ENCODE data around the gene ALDH1A3. TPM values are rescaled to one million over a fixed set of nuclear protein-coding genes. Genes with fewer than 3 reads are reported as not detected.

The ALDH1A3 gene
- total RNA-seq, 1 donor from 2014 or later: 666 TPM

- no peak for TF ChIP-seq CTCF (IDR thresholded peaks at IDR 0.05; ENCODE audit: insufficient read depth, low read length, severe bottlenecking)
- peak; percentile 71 for DNase-seq (ENCODE audit: low read depth)
- peaks cover 28% of the 10 kb centered on the region for H3K36me3 ChIP-seq (ENCODE audit: control insufficient read depth, insufficient read depth, low read length)
- H3K4me3 ChIP-seq (ENCODE audit: low read depth, low read length): no peak overlapping the region
- no peaks in the 10 kb centered on the region for H3K27me3 ChIP-seq (ENCODE audit: control insufficient read depth, insufficient read depth, low read length)
- FAIRE-seq: no peak
These were observed 10.6 kb downstream of the ALDH1A3 start for GRCh38 chr15:100890051-100890720.

GRCh38 chr15:100890850-100891249, 11.2 kb downstream of the ALDH1A3 start:
- FAIRE-seq (no peak), DNase-seq (ENCODE audit: low read depth) (no peak)
- Histone ChIP-seq H3K36me3 (ENCODE audit: control insufficient read depth, insufficient read depth, low read length) (peaks cover 30% of the 10 kb centered on the region), H3K4me3 (ENCODE audit: low read depth, low read length) (no peak overlapping the region), H3K27me3 (ENCODE audit: control insufficient read depth, insufficient read depth, low read length) (no peaks in the 10 kb centered on the region)
- TF ChIP-seq CTCF (IDR thresholded peaks at IDR 0.05; ENCODE audit: insufficient read depth, low read length, severe bottlenecking): no peak

GRCh38 chr15:100891307-100892012, 11.8 kb downstream of the ALDH1A3 start:
- no peak for TF ChIP-seq CTCF (IDR thresholded peaks at IDR 0.05; ENCODE audit: insufficient read depth, low read length, severe bottlenecking)
- DNase-seq (ENCODE audit: low read depth) (no peak), FAIRE-seq (no peak)
- Histone ChIP-seq H3K27me3 (ENCODE audit: control insufficient read depth, insufficient read depth, low read length) (no peaks in the 10 kb centered on the region), H3K4me3 (ENCODE audit: low read depth, low read length) (no peak overlapping the region), H3K36me3 (ENCODE audit: control insufficient read depth, insufficient read depth, low read length) (peaks cover 30% of the 10 kb centered on the region)

- Histone ChIP-seq H3K36me3 (ENCODE audit: control insufficient read depth, insufficient read depth, low read length) (peaks cover 33% of the 10 kb centered on the region), H3K27me3 (ENCODE audit: control insufficient read depth, insufficient read depth, low read length) (no peaks in the 10 kb centered on the region), H3K4me3 (ENCODE audit: low read depth, low read length) (no peak overlapping the region)
- no peak for TF ChIP-seq CTCF (IDR thresholded peaks at IDR 0.05; ENCODE audit: insufficient read depth, low read length, severe bottlenecking)
- FAIRE-seq: no peak
- no peak for DNase-seq (ENCODE audit: low read depth)
These were observed 12.4 kb downstream of the ALDH1A3 start for GRCh38 chr15:100892013-100892355.

- H3K4me3 ChIP-seq (ENCODE audit: low read depth, low read length): no peak overlapping the region
- H3K27me3 ChIP-seq (ENCODE audit: control insufficient read depth, insufficient read depth, low read length): no peaks in the 10 kb centered on the region
- no peak for FAIRE-seq
- DNase-seq (ENCODE audit: low read depth): no peak
- TF ChIP-seq CTCF (IDR thresholded peaks at IDR 0.05; ENCODE audit: insufficient read depth, low read length, severe bottlenecking): no peak
- peaks cover 46% of the 10 kb centered on the region for H3K36me3 ChIP-seq (ENCODE audit: control insufficient read depth, insufficient read depth, low read length)
These were observed 13.8 kb downstream of the ALDH1A3 start for GRCh38 chr15:100893261-100893963.
